Right cardiac atrium (tissue), 5 donors: Measurements from ENCODE around the gene BARHL1. TPM values are rescaled to one million over a fixed set of nuclear protein-coding genes. Genes with fewer than 3 reads are reported as not detected.

Experiments
- ATAC-seq, 2 donors: fragments of 200-7000 bp; cut with Tn5 transposase; one replicate each; pipeline versions ENCODE4 v1.8.0 to v1.9.1; 2020; ENCODE audit warnings: moderate library complexity in 2 of 2, mild to moderate bottlenecking in 1 of 2
- DNase-seq, 3 donors: peaks; one replicate each; pipeline ENCODE4 v3.0.0-alpha.2; 2020
- H3K27ac ChIP-seq: one replicate; pipeline ENCODE4 v1.5.1; 2013; ENCODE audit warnings: mild to moderate bottlenecking, low read length, control low read depth, moderate library complexity
- H3K27me3 ChIP-seq: one replicate; pipeline ENCODE4 v1.6.1; 2013; ENCODE audit not compliant: control insufficient read depth, insufficient read depth
- H3K4me1 ChIP-seq: one replicate; pipeline ENCODE4 v1.6.1; 2013; ENCODE audit warnings: low read length; ENCODE audit not compliant: control insufficient read depth, insufficient read depth
- H3K4me3 ChIP-seq: one replicate; pipeline ENCODE4 v1.5.1; 2013; ENCODE audit warnings: low read length, control low read depth
- H3K9me3 ChIP-seq: one replicate; pipeline ENCODE4 v1.6.1; 2013; ENCODE audit warnings: low read length; ENCODE audit not compliant: control insufficient read depth
- WGBS: extraction: QIAGEN DNeasy Blood & Tissue Kit; methylation state at CpG from one replicate; pipeline ENCODE4 v1.1.7; 2013; 5-methylcytosine and 5-hydroxymethylcytosine counted together
- intact Hi-C, 4 donors: fragments of 100-400 bp; cut with DNase I; formaldehyde crosslinking; loops; one replicate each; pipeline versions ENCODE4 v1.11.0 to v1.14.0; 2022 to 2023
- polyA plus RNA-seq: library from polyadenylated mRNA; stranded (reverse); fragments of 200-250 nt; gene quantifications from one replicate; pipeline ENCODE4 v1.2.3, GENCODE V29; 2013
- total RNA-seq, 4 donors: library from RNA; stranded (reverse); fragmentation: NEBNext Ultra II Directional; extraction: Animal tissue kit (Norgen Biotek cat#: 25700); gene quantifications; one replicate each; pipeline ENCODE4 v1.2.1, GENCODE V29; 2021
- donor health status: healthy with polysubstance abuse.
- donor health status: DM: no; HTN: yes; CAD: no.
- donor health status: DM: no; HTN: no; CAD: no.
- donor health status: DM: no; HTN: yes; CAD: no; lungs with severe emphysema.
- donor health status: DM: yes; HTN: yes; CAD: no.

BARHL1 gene
- total and polyA plus RNA-seq, 5 donors: not detected

GRCh38 chr9:132622159-132622558 lies 39.8 kb downstream of the BARHL1 start:
- no peaks in the 10 kb centered on the region for H3K4me1 ChIP-seq
- H3K27ac ChIP-seq: no peak overlapping the region
- DNase-seq (no peak), ATAC-seq (no peak)
- WGBS: 67% methylated on average over 5 of the region's 5 CpGs
- intact Hi-C loops: no loop called here
- H3K4me3 ChIP-seq: no peak overlapping the region
- H3K27me3 ChIP-seq: no peaks in the 10 kb centered on the region
- no peaks in the 10 kb centered on the region for H3K9me3 ChIP-seq

DNA sequence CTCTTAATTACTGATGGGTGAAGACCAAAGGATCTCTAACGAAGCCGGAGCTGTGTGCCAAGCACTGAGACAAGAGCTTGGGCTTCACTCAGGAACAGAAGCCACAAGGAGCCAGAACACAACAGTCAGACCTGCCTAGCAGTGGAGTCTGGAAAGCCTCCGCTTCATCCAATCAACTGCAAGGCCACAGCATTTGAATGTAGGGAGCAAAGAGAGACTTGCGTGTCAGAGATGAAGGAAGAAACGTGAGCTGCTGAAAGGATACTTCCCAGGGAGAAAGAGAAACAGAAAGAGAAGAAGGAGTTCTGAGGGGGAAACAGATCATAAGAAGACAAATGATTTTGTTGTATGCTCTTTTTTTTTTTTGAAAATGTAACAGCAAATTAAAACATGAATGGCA lies 43.9 kb downstream of the BARHL1 start:
- Histone ChIP-seq H3K4me3 (no peak overlapping the region), H3K27ac (no peak overlapping the region), H3K9me3 (no peaks in the 10 kb centered on the region), H3K4me1 (no peaks in the 10 kb centered on the region), H3K27me3 (no peaks in the 10 kb centered on the region)
- DNase-seq (no peak), ATAC-seq (no peak)
- intact Hi-C loops: no loop called here
- WGBS: 90% methylated on average over 5 of the region's 5 CpGs

GRCh38 chr9:132627106-132627505 lies 44.7 kb downstream of the BARHL1 start:
- no peak for ATAC-seq

DNA sequence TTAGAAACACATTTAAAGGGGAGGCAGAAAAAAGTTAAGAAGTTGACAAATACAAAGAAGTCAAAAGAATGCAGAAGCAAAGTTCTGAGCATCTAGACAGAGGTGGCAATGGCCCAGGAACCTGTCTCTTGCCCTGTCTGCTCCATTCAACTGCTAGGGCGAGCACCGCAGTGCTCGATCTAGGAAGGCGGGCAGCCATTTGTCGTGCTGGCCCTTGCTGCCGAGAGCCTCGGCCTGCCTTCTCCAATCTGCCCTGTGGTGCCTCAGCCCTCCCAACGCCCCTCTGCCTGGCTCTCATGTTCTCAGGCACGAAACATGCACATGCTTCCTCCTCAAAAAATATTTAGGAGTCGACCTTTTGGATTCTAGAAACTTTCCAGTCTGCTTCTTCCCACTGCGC lies 45.2 kb downstream of the BARHL1 start:
- Histone ChIP-seq H3K27me3 (no peaks in the 10 kb centered on the region), H3K9me3 (no peaks in the 10 kb centered on the region), H3K4me1 (no peaks in the 10 kb centered on the region), H3K27ac (no peak overlapping the region), H3K4me3 (no peak overlapping the region)
- DNase-seq: no peak
- intact Hi-C loops: no loop called here
- WGBS: 92% methylated on average over 11 of the region's 11 CpGs
- ATAC-seq: no peak

More at GRCh38 chr9:132627106-132627505, 44.7 kb downstream of the BARHL1 start:
- Histone ChIP-seq H3K27me3 (no peaks in the 10 kb centered on the region), H3K4me1 (no peaks in the 10 kb centered on the region), H3K9me3 (no peaks in the 10 kb centered on the region), H3K27ac (no peak overlapping the region), H3K4me3 (no peak overlapping the region)
- intact Hi-C loops: no loop called here
- no peak for DNase-seq
- 82% methylated on average over 7 of the region's 7 CpGs for WGBS

GRCh38 chr9:132628746-132629145 lies 46.3 kb downstream of the BARHL1 start:
- intact Hi-C loops: no loop called here
- 92% methylated on average over 8 of the region's 8 CpGs for WGBS

GRCh38 chr9:132630116-132630515 lies 47.7 kb downstream of the BARHL1 start:
- Histone ChIP-seq H3K4me3 (no peak overlapping the region), H3K9me3 (no peaks in the 10 kb centered on the region), H3K4me1 (no peaks in the 10 kb centered on the region), H3K27me3 (no peaks in the 10 kb centered on the region), H3K27ac (no peak overlapping the region)
- ATAC-seq: no peak
- intact Hi-C loops: no loop called here
- no peak for DNase-seq
- WGBS: 90% methylated on average over 9 of the region's 9 CpGs

More at GRCh38 chr9:132628746-132629145, 46.3 kb downstream of the BARHL1 start:
- Histone ChIP-seq H3K27ac (no peak overlapping the region), H3K4me1 (no peaks in the 10 kb centered on the region), H3K4me3 (no peak overlapping the region), H3K27me3 (no peaks in the 10 kb centered on the region), H3K9me3 (no peaks in the 10 kb centered on the region)
- no peak for DNase-seq
- ATAC-seq: no peak

DNA sequence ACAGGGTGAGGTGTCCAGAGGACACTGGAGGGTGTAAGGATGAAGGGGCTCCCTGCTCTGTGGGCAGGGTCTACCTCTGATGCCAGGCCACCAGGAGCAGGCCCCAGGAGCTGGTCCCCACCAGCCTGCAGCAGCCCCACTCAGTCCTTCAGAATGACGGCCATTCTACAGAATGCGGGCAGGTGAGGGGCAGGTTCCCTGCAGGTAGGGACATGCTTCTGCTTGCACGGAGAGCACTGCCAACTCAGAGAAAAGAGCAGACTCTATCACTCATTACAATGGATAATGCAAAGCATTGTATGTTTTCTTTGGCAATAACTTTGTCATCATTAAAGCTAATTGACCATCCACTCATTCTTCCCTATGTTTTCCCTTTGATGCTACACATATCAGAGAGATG lies 48.4 kb downstream of the BARHL1 start:
- Histone ChIP-seq H3K27me3 (no peaks in the 10 kb centered on the region), H3K27ac (no peak overlapping the region), H3K9me3 (no peaks in the 10 kb centered on the region), H3K4me1 (no peaks in the 10 kb centered on the region), H3K4me3 (no peak overlapping the region)
- no peak for ATAC-seq
- intact Hi-C loops: no loop called here
- no peak for DNase-seq
- 94% methylated on average over 3 of the region's 3 CpGs for WGBS

GRCh38 chr9:132631280-132631679 lies 48.9 kb downstream of the BARHL1 start:
- Histone ChIP-seq H3K4me1 (no peaks in the 10 kb centered on the region), H3K27ac (no peak overlapping the region), H3K4me3 (no peak overlapping the region), H3K9me3 (no peaks in the 10 kb centered on the region), H3K27me3 (no peaks in the 10 kb centered on the region)
- WGBS: 94% methylated on average over 5 of the region's 5 CpGs
- DNase-seq: no peak
- no peak for ATAC-seq
- intact Hi-C loops: no loop called here

DNA sequence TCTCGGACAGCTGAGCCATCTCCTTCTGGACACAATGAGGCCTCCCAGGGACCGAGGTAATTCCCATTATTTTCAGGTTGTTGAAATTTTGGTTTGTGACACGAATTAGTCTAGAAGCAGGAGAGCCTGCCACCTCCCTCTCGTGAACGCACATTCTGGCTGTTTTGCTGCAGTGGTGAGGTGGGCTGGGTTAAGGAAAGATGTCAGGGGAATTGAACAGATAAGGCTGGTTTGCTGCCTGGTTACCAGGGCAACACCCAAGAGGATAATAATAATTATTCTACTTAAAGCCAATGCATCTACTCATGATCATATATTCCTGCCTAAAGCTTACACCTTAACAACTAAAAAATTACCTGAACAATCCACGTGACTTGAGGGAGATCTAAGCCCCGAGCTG lies 49.3 kb downstream of the BARHL1 start:
- intact Hi-C loops: no loop called here
- 82% methylated on average over 7 of the region's 7 CpGs for WGBS
- H3K9me3 ChIP-seq: no peaks in the 10 kb centered on the region
- no peak for ATAC-seq
- H3K4me1 ChIP-seq: no peaks in the 10 kb centered on the region
- DNase-seq: no peak
- H3K4me3 ChIP-seq: no peak overlapping the region
- H3K27me3 ChIP-seq: no peaks in the 10 kb centered on the region
- no peak overlapping the region for H3K27ac ChIP-seq

GRCh38 chr9:132632413-132633129 lies 50.2 kb downstream of the BARHL1 start:
- Histone ChIP-seq H3K27ac (no peak overlapping the region), H3K4me1 (no peaks in the 10 kb centered on the region), H3K9me3 (no peaks in the 10 kb centered on the region), H3K27me3 (no peaks in the 10 kb centered on the region), H3K4me3 (no peak overlapping the region)
- intact Hi-C loops: no loop called here
- no peak for DNase-seq
- 94% methylated on average over 7 of the region's 7 CpGs for WGBS
- ATAC-seq: no peak

- Histone ChIP-seq H3K27ac (no peak overlapping the region), H3K9me3 (no peaks in the 10 kb centered on the region), H3K4me3 (no peak overlapping the region), H3K4me1 (no peaks in the 10 kb centered on the region), H3K27me3 (no peaks in the 10 kb centered on the region)
- intact Hi-C loops: no loop called here
- DNase-seq (no peak), ATAC-seq (no peak)
- 97% methylated on average over 3 of the region's 3 CpGs for WGBS
Observed at GRCh38 chr9:132634327-132634726, 51.9 kb downstream of the BARHL1 start.

DNA sequence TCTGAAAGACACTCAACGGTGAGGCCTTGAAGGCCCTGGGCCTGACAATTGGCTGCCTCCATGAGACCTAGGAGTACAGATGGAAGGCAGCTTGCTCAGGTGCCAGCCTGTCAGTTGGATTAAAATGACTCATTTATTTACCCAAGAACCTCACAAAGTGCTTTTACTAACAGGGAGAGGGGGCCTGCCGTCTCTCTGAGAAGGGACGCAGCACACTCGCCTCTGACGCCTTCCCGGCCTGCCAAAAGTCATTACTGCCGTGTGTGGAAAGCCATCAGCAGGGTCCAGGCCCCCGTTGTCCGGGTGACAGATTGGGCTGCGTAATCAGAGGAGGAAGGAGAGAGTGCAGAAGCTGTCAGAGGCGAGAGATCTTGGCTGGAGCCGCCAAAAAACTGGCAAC lies 54.9 kb downstream of the BARHL1 start:
- intact Hi-C loops: no loop called here
- Histone ChIP-seq H3K27ac (no peak overlapping the region), H3K4me3 (no peak overlapping the region), H3K27me3 (no peaks in the 10 kb centered on the region), H3K9me3 (no peaks in the 10 kb centered on the region), H3K4me1 (no peaks in the 10 kb centered on the region)
- WGBS: 79% methylated on average over 12 of the region's 12 CpGs
- no peak for DNase-seq
- no peak for ATAC-seq
